Stimulated activated CD4-positive, alpha-beta T cell treated with anti-CD3 and anti-CD28 coated beads, Interleukin-1b, Interleukin-23, amount 100 ng/mL, for 24 hours (primary cell): ENCODE results near the gene PAQR4.

Experiments
- DNase-seq, 4 experiments: peaks; one replicate each; pipeline ENCODE4 v3.0.0-alpha.2; 2020; ENCODE audit warnings: low read depth in 4 of 4, low spot score in 1 of 4

Gene PAQR4

DNA sequence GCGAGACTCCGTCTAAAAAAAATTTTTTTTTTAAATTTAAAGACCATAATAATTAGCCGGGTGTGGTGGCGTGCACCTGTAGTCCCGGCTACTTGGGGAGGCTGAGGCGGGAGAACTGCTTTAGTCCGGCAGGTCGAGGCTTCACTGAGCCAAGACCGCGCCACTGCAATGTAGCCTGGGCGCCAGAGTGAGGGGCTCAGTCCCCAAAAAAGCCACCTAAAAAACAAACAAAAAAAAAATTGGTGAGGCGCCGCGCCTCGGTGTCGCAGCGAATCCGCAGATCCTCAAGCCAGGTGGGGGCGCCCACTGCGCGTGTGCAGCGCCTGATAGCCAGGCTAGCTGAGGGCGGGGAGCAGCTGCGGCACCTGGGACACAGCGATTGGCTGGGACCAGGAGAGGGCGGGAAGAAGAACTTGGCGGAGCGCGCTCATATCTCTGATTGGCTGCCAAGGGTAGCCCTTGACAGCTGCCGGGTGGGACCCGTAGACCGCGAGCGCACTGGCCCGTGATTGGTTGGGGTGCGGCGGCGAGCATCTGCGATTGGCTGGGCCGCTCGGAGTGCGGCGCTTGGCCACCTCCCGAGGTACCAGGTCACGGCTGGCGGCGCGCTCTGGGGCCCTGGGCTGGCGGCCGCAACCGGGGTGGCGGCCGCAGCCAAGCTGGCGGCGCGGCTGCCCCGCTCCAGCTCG, 34.6 kb downstream of the PAQR4 start:
- peak; percentile 81 to 96 (median 88) for DNase-seq

GRCh38 chr16:3004319-3004718, 35.2 kb downstream of the PAQR4 start:
- DNase-seq: no peak

GRCh38 chr16:3004781-3005284, 35.7 kb downstream of the PAQR4 start:
- no peak for DNase-seq

GRCh38 chr16:3007059-3007956, 38.2 kb downstream of the PAQR4 start:
- DNase-seq: no peak

DNA sequence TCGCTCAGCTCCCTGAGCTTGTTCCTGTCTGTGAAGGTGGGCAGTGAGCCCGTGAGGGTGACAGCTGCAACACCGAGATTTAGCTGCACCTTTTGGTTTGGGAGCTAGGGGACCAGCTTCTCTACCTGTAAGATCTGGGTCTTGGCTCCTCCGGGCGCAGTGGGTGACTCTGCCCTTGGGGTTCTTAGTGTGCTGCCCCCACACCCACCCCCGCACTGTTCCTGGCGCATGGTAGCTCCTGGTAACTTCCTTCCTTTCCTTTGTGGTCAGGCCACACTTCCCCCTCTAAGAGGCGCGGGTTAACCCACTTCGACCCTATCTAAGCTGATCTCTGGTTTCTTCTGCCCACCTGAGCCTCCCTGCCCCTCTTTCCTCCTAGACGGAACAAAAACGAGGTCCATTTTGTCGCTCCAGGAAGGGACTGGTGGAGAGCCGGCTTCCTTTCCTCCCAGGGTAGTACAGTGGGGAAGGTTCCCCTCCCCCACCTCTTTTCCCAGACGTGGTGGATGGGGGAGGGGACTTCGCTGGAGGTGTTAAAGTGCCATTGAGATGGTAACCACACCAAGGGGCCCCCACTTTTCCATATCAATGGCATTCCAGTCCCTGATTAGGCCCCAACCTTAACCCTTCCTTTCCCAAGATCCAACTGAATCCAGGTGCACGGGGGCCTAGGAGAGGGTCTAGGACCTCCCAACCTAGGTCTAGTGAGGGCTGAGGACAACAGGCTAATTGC, 39.0 kb downstream of the PAQR4 start:
- DNase-seq: no peak

GRCh38 chr16:3008690-3009037, 39.5 kb downstream of the PAQR4 start:
- DNase-seq: no peak

DNA sequence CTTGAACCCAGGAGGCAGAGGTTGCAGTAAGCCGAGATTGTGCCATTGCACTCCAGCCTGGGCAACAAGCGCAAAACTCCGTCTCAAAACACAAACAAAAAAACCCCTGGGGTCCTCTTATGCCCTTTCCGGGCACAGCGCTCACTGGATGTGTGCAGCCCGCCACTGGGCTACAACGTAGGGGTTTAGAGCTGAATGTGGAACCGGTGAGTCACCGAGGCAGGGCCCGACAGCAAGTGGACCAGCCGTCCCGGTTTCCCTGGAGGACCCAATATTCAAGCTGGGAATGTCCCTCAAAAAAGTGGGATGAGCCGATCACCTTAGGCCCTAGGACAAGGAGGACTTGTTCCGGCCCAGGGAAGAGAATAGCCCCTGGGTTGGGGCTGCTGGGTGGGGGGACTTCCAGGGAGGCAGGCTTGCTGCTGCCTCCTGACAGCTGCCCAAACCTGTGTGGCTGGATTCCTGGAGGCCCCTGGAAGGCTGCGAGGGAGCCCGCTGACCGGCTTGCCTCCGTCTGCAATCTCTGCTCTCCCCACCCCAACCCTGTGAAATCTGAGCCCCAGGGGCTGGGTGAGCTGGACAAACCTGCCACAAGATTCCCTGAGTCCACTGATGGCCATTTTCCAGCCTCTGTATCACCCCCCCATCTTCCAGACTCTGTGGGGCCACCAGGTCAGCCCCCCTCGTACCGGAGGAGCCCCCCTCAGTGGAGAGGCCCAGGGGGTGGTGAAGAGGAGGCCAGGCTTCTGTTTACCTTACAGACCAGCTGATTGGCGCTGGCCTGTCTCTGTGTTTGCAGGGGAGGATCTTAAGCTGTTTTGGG, 40.6 kb downstream of the PAQR4 start:
- DNase-seq: no peak

DNA sequence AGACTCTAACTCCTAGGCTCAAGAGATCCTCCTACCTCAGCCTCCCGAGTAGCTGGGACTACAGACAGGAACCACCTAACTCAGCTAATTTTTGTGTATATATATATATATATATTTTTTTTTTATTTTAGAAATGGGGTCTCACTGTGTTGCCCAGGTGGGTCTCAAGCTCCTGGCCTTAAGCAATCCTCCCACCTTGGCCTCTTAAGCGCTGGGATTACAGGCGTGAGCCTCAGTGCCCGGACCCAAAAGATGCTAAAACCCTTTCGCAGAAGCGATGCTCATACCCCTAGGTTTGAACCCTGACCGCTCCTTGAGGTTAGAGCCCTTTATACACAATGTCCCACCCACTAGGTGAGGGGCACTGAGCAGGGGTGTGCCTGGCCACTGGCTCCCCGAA, 41.4 kb downstream of the PAQR4 start:
- no peak for DNase-seq

GRCh38 chr16:3012246-3012645, 43.1 kb downstream of the PAQR4 start:
- DNase-seq: no peak

DNA sequence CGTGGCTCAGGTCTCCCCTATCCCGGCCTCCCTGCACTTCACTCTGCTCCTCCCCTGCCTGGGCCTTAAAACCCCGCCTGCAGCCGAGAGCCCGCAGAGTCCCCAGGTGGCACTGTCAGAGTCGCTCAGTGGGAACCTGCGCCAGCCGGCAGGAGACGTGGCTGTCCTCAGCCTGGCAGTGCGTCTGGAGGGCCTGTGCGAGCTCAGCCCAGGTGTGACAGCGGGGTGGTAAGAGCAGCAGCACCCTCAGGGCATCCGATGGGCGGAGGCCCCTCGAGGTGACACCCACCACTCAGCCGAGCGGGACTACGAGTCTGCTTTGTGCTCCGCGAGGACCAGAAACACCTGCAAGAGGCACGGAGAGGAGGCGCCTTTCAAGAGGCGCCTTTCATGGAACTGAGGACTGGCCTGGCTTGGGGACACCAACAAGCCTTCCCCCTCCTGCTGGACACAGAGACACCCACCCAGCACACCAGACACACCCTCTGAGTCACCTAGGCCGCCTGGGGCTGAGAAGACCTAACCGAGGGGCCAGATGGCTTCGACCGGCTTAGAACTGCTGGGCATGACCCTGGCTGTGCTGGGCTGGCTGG, 43.8 kb downstream of the PAQR4 start, which contains the start of gene CLDN9:
Gene CLDN9, plus strand, starts transcription at position 96 of the 593 bp plus-strand sequence. Its CDS starts 440 bp downstream, at position 536.
- no peak for DNase-seq

DNA sequence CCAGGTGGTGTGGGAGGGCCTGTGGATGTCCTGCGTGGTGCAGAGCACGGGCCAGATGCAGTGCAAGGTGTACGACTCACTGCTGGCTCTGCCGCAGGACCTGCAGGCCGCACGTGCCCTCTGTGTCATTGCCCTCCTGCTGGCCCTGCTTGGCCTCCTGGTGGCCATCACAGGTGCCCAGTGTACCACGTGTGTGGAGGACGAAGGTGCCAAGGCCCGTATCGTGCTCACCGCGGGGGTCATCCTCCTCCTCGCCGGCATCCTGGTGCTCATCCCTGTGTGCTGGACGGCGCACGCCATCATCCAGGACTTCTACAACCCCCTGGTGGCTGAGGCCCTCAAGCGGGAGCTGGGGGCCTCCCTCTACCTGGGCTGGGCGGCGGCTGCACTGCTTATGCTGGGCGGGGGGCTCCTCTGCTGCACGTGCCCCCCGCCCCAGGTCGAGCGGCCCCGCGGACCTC, 44.4 kb downstream of the PAQR4 start:
- DNase-seq: no peak

DNA sequence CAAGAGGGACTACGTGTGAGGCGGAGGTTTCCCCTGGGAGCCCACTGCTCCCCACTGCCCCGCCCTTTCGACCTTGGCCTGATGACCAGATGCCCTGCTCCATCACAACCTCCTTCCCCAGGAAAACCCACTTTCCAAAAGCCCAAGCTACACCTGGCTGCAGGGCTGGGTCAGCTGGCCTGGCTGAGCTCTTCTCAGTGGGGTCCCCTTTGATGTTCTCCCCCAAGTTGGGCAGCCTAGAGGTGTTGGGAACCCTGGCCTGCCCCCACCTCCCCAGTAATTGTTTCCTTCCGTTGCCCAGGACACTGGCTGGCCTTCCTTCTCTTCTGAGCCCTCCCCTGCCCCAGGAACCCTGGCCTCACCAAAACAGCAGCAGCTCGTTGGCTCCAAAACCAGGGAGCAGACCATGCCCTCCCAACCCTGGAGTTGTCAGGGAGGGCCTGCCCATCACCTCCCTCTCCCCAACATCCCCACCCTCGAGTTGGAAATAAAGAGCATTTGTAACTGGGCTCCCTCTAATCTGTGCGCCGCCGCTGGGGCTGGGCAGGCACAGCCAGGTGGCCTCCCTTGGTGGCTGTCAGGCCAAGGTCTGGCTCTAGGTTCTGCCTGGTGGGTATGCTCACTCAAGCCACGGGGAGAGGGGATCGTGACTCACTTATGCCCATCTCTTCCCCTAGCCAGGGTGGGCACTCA, 45.0 kb downstream of the PAQR4 start:
- DNase-seq: no peak

GRCh38 chr16:3014971-3015370, 45.8 kb downstream of the PAQR4 start:
- DNase-seq: no peak

GRCh38 chr16:3015865-3016521, 46.8 kb downstream of the PAQR4 start:
- DNase-seq: no peak

- DNase-seq: no peak
Measured at GRCh38 chr16:3017344-3017743, 48.2 kb downstream of the PAQR4 start.

DNA sequence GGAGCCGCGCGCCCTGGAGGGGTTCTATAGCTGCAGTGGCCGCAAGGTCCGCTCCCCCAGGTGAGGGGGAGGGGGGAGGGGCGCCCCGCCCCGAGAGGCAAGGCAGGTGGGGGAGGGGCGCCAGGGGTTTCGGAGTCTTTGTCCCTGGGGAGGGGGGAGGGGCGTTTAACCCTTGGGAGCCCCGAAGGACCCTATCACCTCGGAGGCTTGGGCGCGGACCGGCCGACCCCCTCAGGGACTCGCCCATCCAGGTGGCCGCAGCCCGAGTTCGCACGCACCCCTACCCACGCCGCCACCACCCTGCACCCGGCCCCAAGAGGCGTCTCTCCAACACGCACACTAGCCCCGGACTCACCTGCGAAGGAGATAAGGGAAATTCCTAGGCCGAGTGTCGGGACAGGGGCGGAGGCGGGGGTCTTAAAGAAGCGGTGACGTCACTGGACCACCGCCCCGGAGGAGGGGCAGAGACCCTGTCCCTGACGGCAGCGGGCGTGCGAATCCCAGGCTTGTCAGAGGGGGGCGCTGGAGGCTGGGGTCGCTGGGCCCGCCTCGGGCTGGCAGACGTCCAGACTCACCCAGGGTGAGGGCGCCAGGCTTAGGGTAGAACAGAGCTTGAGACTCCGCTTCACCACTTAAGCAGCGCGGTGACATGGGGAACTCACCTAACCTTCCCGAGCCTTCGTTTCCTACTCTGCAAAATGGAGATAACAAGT, 48.8 kb downstream of the PAQR4 start, which contains the start of gene CLDN6:
Gene CLDN6, minus strand, starts transcription at position 390 of the 713 bp plus-strand sequence. CDS start 2,162 bp downstream, outside the sequence.
- no peak for DNase-seq

DNA sequence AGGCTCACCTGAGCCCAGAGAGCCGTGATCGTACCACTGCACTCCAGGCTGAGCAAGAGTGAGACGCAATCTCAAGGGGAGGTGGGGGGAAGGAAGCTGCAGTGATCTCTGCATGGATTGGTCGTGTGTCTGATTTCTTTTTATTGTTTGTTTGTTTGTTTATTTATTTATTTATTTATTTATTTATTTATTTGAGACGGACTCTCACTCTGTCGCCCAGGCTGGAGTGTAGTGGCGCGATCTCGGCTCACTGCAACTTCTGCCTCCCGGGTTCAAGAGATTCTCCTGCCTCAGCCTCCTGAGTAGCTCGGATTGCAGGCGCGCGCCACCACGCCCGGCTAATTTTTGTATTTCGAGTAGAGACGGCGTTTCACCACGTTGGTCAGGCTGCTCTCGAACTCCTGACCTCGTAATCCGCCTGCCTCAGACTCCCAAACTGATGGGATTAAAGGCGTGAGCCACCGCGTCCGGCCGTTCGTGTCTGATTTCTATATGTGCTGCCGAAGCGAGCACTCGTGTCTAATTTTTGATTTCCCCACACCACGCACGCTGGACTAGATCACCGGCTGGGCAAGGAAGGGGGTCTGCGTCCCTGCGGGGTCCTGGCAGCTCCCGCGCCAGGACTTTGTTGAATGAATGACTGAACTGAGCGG, 50.6 kb downstream of the PAQR4 start:
- DNase-seq: no peak

DNA sequence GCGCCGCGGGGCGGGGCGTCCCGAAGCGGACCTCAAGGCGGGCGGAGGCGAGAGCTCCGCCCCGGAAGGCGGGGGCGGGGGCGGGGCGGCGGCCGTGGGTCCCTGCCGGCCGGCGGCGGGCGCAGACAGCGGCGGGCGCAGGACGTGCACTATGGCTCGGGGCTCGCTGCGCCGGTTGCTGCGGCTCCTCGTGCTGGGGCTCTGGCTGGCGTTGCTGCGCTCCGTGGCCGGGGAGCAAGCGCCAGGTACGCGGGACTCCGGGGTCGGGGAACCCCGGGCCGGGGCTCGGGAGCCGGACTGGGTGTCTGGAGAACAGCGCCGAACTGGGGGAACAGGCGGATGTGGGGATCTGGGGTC, 51.1 kb downstream of the PAQR4 start, which contains the start of gene TNFRSF12A:
Gene TNFRSF12A, plus strand, starts transcription at position 122 of the 357 bp plus-strand sequence. Its CDS starts 30 bp downstream, at position 152.
- peak in 2 of 4 experiments; percentile 45 to 65 for DNase-seq
